Type B pancreatic cell (in vitro differentiated cells): ENCODE measurements around the gene MPST. TPM values are rescaled to one million over a fixed set of nuclear protein-coding genes. Genes with fewer than 3 reads are reported as not detected.

Experiments used
- DNase-seq: peaks from one replicate; pipeline ENCODE4 v3.0.0; 2021; ENCODE audit warnings: mixed read lengths; ENCODE audit not compliant: unreplicated experiment; ENCODE audit errors: extremely low spot score
- H3K27ac Mint-ChIP-seq: 2 replicates; pipeline ENCODE4 v1.8.0; 2021; ENCODE audit warnings: mild to moderate bottlenecking, mixed read lengths
- H3K27me3 Mint-ChIP-seq: 2 replicates; pipeline ENCODE4 v1.8.0; 2021; ENCODE audit warnings: mixed read lengths
- H3K36me3 Mint-ChIP-seq: 2 replicates; pipeline ENCODE4 v1.8.0; 2021; ENCODE audit warnings: mixed read lengths
- H3K4me1 Mint-ChIP-seq: one replicate; pipeline ENCODE4 v1.8.0; 2021; ENCODE audit warnings: mixed read lengths; ENCODE audit not compliant: unreplicated experiment
- H3K4me3 Mint-ChIP-seq: 2 replicates; pipeline ENCODE4 v1.8.0; 2021; ENCODE audit warnings: mild to moderate bottlenecking, mixed read lengths
- H3K9me3 Mint-ChIP-seq: 2 replicates; pipeline ENCODE4 v1.8.0; 2021; ENCODE audit warnings: mixed read lengths
- CTCF ChIP-seq: fragments of 200-600 bp; sonication (generic); conservative IDR thresholded peaks from 2 replicates; pipeline ENCODE4 v1.5.0; 2021; ENCODE audit warnings: antibody characterized with exemption, mild to moderate bottlenecking
- total RNA-seq: library from RNA; stranded (reverse); gene quantifications from 2 replicates; pipeline ENCODE4 v1.2.1, GENCODE V29; 2021; ENCODE audit warnings: low replicate concordance

The MPST gene
- total RNA-seq, 1 donor from 2014 or later = 71.3 TPM

DNA sequence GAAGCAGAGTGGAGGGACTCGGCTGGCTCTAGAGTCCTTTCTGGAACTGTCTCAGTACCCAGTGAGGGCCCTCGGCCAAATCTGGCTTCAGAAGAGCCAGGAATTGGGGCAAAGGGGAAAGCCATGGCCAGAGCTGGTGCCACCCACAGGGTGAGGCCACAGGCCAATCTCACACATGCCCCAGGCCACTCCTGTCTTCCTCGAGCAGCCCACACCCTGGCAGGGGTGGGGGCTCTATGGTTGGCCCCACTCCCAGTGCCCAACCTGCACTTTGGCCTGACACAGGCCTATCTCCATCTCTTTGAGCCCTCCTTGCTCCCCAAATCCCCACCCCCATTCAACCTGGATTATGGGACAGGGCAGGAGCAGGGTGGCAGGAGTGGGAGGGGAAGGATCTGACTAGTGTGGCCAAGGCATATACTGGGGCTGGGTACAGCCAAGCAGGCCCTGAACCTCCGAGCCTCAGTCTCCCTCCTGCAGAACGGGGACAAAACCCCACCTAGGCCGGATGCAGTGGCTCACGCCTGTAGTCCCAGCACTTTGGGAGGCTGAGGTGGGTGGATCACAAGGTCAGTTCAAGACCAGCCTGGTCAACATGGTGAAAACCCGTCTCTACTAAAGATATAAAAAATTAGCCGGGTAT lies 7.2 kb upstream of the MPST start:
- Mint-ChIP-seq H3K27me3 (peaks cover 14% of the 10 kb centered on the region), H3K4me1 (peaks cover 18% of the 10 kb centered on the region), H3K4me3 (no peak overlapping the region), H3K9me3 (no peaks in the 10 kb centered on the region), H3K27ac (no peak overlapping the region), H3K36me3 (no peaks in the 10 kb centered on the region)
- TF ChIP-seq CTCF = no peak
- DNase-seq = no peak

DNA sequence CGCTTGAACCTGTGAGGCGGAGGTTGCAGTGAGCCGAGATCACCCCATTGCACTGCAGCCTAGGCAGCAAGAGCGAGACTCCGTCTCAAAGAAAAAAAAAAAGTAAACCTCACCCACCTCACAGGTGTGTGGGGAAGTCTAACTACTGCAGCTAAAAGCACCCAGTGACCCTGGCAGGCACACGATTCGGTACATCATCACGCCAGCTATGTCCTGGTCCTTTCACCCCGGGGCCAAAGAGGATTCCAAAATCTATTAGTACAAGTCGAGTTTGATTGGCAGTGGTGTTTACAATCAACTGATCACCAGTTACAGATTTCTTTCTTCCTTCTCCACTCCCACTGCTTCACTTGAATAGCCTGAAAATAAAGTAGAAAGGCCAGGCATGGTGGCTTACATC lies 6.6 kb upstream of the MPST start:
- Mint-ChIP-seq H3K27me3 (peaks cover 8% of the 10 kb centered on the region), H3K9me3 (no peaks in the 10 kb centered on the region), H3K27ac (no peak overlapping the region), H3K36me3 (no peaks in the 10 kb centered on the region), H3K4me1 (peaks cover 13% of the 10 kb centered on the region), H3K4me3 (no peak overlapping the region)
- DNase-seq = no peak
- no peak for TF ChIP-seq CTCF

DNA sequence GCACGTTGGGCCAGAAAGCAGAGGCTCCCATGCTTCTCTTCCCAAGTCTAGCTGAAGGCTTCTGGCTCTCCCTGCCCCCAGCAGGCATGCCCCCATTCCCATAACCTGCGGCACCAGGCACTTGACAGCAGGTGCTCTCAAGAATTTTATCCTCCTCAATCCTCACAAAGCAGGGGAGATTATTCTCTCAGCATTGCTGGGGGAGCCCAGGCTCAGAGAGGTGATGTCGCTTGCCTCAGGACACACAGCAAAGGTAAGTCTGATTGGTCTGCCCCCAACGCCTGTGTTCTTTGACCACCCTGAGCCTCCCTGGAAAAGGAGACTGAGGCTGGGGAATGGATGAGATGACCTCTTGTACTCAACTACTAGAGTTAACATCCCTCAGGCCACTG lies 5.1 kb upstream of the MPST start:
- Mint-ChIP-seq H3K4me1 (peaks cover 10% of the 10 kb centered on the region), H3K9me3 (no peaks in the 10 kb centered on the region), H3K36me3 (no peaks in the 10 kb centered on the region), H3K27ac (no peak overlapping the region), H3K4me3 (no peak overlapping the region), H3K27me3 (peaks cover 5% of the 10 kb centered on the region)
- no peak for TF ChIP-seq CTCF
- no peak for DNase-seq

- Mint-ChIP-seq H3K27me3 (no peaks in the 10 kb centered on the region), H3K27ac (no peak overlapping the region), H3K9me3 (no peaks in the 10 kb centered on the region), H3K4me1 (peaks cover 10% of the 10 kb centered on the region), H3K4me3 (no peak overlapping the region), H3K36me3 (no peaks in the 10 kb centered on the region)
- no peak for TF ChIP-seq CTCF
- DNase-seq = no peak
Measured at GRCh38 chr22:37014835-37015586, 4.5 kb upstream of the MPST start.

DNA sequence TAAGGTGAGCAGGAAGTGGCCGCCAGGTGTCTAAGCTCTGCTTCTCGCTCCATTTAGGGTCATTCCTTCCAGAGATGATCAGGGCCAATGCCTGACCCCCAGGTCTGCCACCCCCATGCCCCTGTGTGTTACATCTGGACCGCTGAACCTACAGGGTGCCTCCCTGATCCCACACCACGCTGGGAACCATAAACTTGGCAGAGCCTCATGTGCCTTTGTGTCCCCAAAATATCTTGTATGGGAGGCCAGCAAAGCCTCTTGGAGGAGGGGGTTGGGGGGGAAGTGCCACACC lies 4.0 kb upstream of the MPST start:
- no peak for TF ChIP-seq CTCF
- peaks cover 10% of the 10 kb centered on the region for H3K4me1 Mint-ChIP-seq
- H3K27ac Mint-ChIP-seq = no peak overlapping the region
- H3K9me3 Mint-ChIP-seq = no peaks in the 10 kb centered on the region
- no peak overlapping the region for H3K4me3 Mint-ChIP-seq
- no peaks in the 10 kb centered on the region for H3K27me3 Mint-ChIP-seq
- no peak for DNase-seq
- H3K36me3 Mint-ChIP-seq = no peaks in the 10 kb centered on the region
